Neuronal stem cell (in vitro differentiated cells): ENCODE results near the gene RSPH1.
A peak's percentile ranks its signal among the peaks of the same experiment; 100 is the strongest.

Experiments
- DNase-seq: peaks from one replicate; pipeline ENCODE4 v3.0.0-alpha.2; 2013; ENCODE audit warnings: low spot score
- H2AFZ ChIP-seq: one replicate; pipeline ENCODE4 v1.6.1; 2013; ENCODE audit warnings: mild to moderate bottlenecking, low read length, inconsistent platforms
- H2AK5ac ChIP-seq: 2 replicates; pipeline ENCODE4 v1.6.1; 2013; ENCODE audit warnings: low read depth, mild to moderate bottlenecking, inconsistent platforms, low read length, moderate library complexity, mixed read lengths
- H2BK120ac ChIP-seq: 2 replicates; pipeline ENCODE4 v1.6.1; 2013; ENCODE audit warnings: low read depth, mild to moderate bottlenecking, inconsistent platforms, low read length, moderate library complexity, mixed read lengths
- H2BK12ac ChIP-seq: one replicate; pipeline ENCODE4 v1.6.1; 2013; ENCODE audit warnings: low read length, inconsistent platforms
- H2BK15ac ChIP-seq: 2 replicates; pipeline ENCODE4 v1.6.1; 2013; ENCODE audit warnings: mild to moderate bottlenecking, low read length, inconsistent platforms, mixed read lengths
- H2BK5ac ChIP-seq: one replicate; pipeline ENCODE4 v1.6.1; 2013; ENCODE audit warnings: inconsistent platforms, mild to moderate bottlenecking, low read length, moderate library complexity
- H3K14ac ChIP-seq: one replicate; pipeline ENCODE4 v1.6.1; 2013; ENCODE audit warnings: low read length, inconsistent platforms
- H3K18ac ChIP-seq: 2 replicates; pipeline ENCODE4 v1.6.1; 2013; ENCODE audit warnings: low read length, inconsistent platforms
- H3K23ac ChIP-seq: 2 replicates; pipeline ENCODE4 v1.6.1; 2013; ENCODE audit warnings: low read depth, mild to moderate bottlenecking, mixed read lengths, low read length, inconsistent platforms; ENCODE audit not compliant: poor library complexity
- H3K27ac ChIP-seq: replicated peaks from 3 replicates; pipeline ENCODE4 v1.5.1; 2013; ENCODE audit warnings: low read length, inconsistent platforms
- H3K27me3 ChIP-seq, 3 experiments: 2 replicates each; pipeline ENCODE4 v1.6.1; 2013; ENCODE audit warnings: low read length in 3 of 3, mild to moderate bottlenecking in 2 of 3, inconsistent platforms in 1 of 3, low read depth in 1 of 3, mixed read lengths in 1 of 3, moderate library complexity in 1 of 3; ENCODE audit not compliant: control insufficient read depth in 3 of 3, insufficient read depth in 3 of 3
- H3K36me3 ChIP-seq, 2 donors: replicated peaks in 1 of 2; 2 replicates each; pipeline ENCODE4 v1.6.1; 2013; ENCODE audit warnings: low read length in 2 of 2; ENCODE audit not compliant: control insufficient read depth in 2 of 2, insufficient read depth in 2 of 2
- H3K4ac ChIP-seq: 2 replicates; pipeline ENCODE4 v1.6.1; 2013; ENCODE audit warnings: inconsistent platforms, mild to moderate bottlenecking, low read length, moderate library complexity
- H3K4me1 ChIP-seq, 2 donors: 1 replicate in 1 of 2; 2 replicates in 1 of 2; pipeline ENCODE4 v1.6.1; 2013; ENCODE audit warnings: low read length in 2 of 2, low read depth in 1 of 2; ENCODE audit not compliant: control insufficient read depth in 2 of 2, insufficient read depth in 1 of 2
- H3K4me2 ChIP-seq: one replicate; pipeline ENCODE4 v1.6.1; 2013; ENCODE audit warnings: mild to moderate bottlenecking, low read length, inconsistent platforms; ENCODE audit not compliant: insufficient read depth, poor library complexity, severe bottlenecking
- H3K4me3 ChIP-seq, 2 donors: 2 replicates each; pipeline ENCODE4 v1.5.1; 2013; ENCODE audit warnings: low read length in 2 of 2, mild to moderate bottlenecking in 2 of 2, inconsistent platforms in 1 of 2, moderate library complexity in 1 of 2
- H3K79me1 ChIP-seq: one replicate; pipeline ENCODE4 v1.6.1; 2013; ENCODE audit warnings: low read depth, mild to moderate bottlenecking, inconsistent platforms, low read length, moderate library complexity
- H3K9ac ChIP-seq: one replicate; pipeline ENCODE4 v1.6.1; 2013; ENCODE audit warnings: mild to moderate bottlenecking, low read depth, low read length, inconsistent platforms; ENCODE audit not compliant: poor library complexity
- H3K9me3 ChIP-seq, 2 donors: replicated peaks in 1 of 2; 2 replicates each; pipeline versions ENCODE3 to v1.6.1; 2013; ENCODE audit warnings: low read length in 2 of 2, mild to moderate bottlenecking in 2 of 2, inconsistent platforms in 1 of 2, low read depth in 1 of 2, mixed read lengths in 1 of 2, moderate library complexity in 1 of 2; ENCODE audit not compliant: control insufficient read depth in 2 of 2, insufficient read depth in 1 of 2
- H4K8ac ChIP-seq: one replicate; pipeline ENCODE4 v1.6.1; 2013; ENCODE audit warnings: low read depth, mild to moderate bottlenecking, inconsistent platforms, low read length, moderate library complexity
- H4K91ac ChIP-seq: one replicate; pipeline ENCODE4 v1.6.1; 2013; ENCODE audit warnings: low read length, low read depth, mild to moderate bottlenecking, inconsistent platforms; ENCODE audit not compliant: poor library complexity
- WGBS, 2 donors: extraction: QIAGEN DNeasy Blood & Tissue Kit; methylation state at CpG; one replicate each; pipeline ENCODE4 v1.1.7; 2013; ENCODE audit warnings: missing lambda C conversion rate in 2 of 2, mixed read lengths in 1 of 2; ENCODE audit not compliant: insufficient read length in 2 of 2, insufficient replicate concordance in 1 of 2; ENCODE audit errors: extremely low coverage in 2 of 2; 5-methylcytosine and 5-hydroxymethylcytosine counted together

Gene RSPH1

DNA sequence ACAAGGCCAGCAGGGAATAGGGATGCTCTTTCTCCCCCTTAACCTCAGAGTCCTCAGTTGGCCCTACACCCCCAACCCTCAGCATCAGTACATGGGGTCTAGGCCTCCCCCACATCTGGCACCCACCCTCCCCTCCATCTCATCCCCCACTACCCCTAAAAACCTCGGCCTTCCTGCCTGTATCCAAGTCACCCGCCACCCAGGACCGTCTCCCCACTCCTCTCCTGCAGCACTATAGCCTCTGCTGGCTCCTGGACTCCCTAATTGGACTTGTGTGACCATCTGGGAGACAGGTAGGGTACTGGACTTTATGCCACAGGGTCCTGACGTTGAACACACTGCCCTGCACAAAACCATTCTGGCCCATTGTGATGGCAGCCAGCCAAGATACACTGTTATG, 6.0 kb downstream of the RSPH1 start:
- no CpG with 5 or more reads among the region's 4 CpGs for WGBS, 2 donors
- Histone ChIP-seq H2AK5ac (no peak overlapping the region), H2BK120ac (no peak overlapping the region), H2AFZ (no peak overlapping the region), H3K27ac (no peak overlapping the region), H4K91ac (no peak overlapping the region), H2BK5ac (no peak overlapping the region), H3K27me3 (peaks cover 0 to 19% (median 0%) of the 10 kb centered on the region in 3 experiments), H3K4me1 (no peaks in the 10 kb centered on the region), H4K8ac (no peak overlapping the region), H2BK15ac (no peak overlapping the region), H3K4ac (no peak overlapping the region), H3K79me1 (no peaks in the 10 kb centered on the region), H3K4me3 (no peak overlapping the region), H3K14ac (no peak overlapping the region), H3K9ac (no peak overlapping the region), H3K23ac (no peak overlapping the region), H3K36me3 (no peaks in the 10 kb centered on the region), H3K9me3 (no peaks in the 10 kb centered on the region), H3K4me2 (no peak overlapping the region), H2BK12ac (no peak overlapping the region), H3K18ac (no peak overlapping the region)
- DNase-seq: no peak

DNA sequence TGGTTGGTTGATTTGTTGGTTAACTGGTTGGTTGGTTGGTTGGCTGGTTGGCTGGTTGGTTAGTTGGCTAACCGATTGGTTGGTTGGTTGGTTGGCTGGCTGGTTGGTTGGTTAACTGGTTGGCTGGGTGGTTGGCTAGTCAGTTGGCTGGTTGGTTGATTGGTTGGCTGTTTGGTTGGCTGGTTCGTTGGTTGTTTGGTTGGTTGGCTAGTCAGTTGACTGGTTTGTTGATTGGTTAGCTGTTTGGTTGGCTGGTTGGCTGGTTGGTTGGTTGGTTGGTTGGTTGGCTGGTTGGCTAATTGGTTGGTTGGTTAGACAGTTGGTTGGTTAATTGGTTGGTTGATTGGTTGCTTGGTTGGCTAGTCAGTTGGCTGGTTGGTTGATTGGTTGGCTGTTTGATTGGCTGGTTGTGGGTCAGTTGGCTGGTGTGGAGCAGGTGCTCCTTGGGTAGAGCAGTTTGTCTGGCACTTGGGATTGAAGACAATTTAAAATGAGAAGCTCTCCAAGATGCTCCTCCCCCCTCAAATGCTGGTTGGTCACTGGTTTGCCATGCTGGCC, 6.9 kb downstream of the RSPH1 start:
- Histone ChIP-seq H3K4me2 (no peak overlapping the region), H2BK15ac (no peak overlapping the region), H3K4ac (no peak overlapping the region), H2BK5ac (no peak overlapping the region), H2BK120ac (no peak overlapping the region), H3K18ac (no peak overlapping the region), H2AFZ (no peak overlapping the region), H3K23ac (peak overlapping the region; percentile 20), H3K4me1 (no peaks in the 10 kb centered on the region), H3K27ac (no peak overlapping the region), H3K14ac (no peak overlapping the region), H2BK12ac (no peak overlapping the region), H3K9me3 (no peaks in the 10 kb centered on the region), H2AK5ac (no peak overlapping the region), H4K8ac (no peak overlapping the region), H3K36me3 (no peaks in the 10 kb centered on the region), H3K79me1 (no peaks in the 10 kb centered on the region), H4K91ac (no peak overlapping the region), H3K4me3 (no peak overlapping the region), H3K27me3 (peaks cover 0 to 20% (median 0%) of the 10 kb centered on the region in 3 experiments), H3K9ac (no peak overlapping the region)
- no CpG with 5 or more reads among the region's 2 CpGs for WGBS, 2 donors
- no peak for DNase-seq

DNA sequence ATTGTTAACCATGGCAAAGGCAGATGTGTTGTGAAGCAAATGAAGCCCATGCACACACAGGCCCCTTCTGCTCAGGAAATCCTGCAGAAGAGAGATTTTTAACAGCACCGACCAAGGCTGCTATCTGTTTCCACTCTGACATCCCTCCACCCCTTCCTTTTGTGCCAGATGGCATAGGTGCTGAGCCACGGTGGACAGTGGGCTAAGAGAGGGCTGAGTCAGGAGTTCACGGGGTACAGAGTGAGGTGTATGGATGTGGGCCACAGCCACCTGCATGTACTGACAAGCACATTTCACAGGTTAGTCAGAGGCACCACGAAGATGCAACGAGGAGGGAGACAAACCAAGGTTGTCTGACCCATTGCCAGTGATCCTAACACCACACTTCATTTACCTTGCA, 9.5 kb downstream of the RSPH1 start:
- Histone ChIP-seq H2BK15ac (no peak overlapping the region), H3K4ac (no peak overlapping the region), H3K18ac (no peak overlapping the region), H3K4me1 (no peaks in the 10 kb centered on the region), H3K4me3 (no peak overlapping the region), H3K27me3 (peaks cover 0 to 26% (median 0%) of the 10 kb centered on the region in 3 experiments), H2AFZ (no peak overlapping the region), H3K36me3 (no peaks in the 10 kb centered on the region), H3K9me3 (no peaks in the 10 kb centered on the region), H2BK120ac (no peak overlapping the region), H3K14ac (no peak overlapping the region), H3K9ac (no peak overlapping the region), H2AK5ac (no peak overlapping the region), H4K8ac (peak overlapping the region; percentile 6), H4K91ac (no peak overlapping the region), H2BK5ac (no peak overlapping the region), H3K23ac (no peak overlapping the region), H3K4me2 (no peak overlapping the region), H3K79me1 (no peaks in the 10 kb centered on the region), H2BK12ac (no peak overlapping the region), H3K27ac (no peak overlapping the region)
- no peak for DNase-seq
- WGBS, 2 donors: no CpG with 5 or more reads among the region's 5 CpGs

DNA sequence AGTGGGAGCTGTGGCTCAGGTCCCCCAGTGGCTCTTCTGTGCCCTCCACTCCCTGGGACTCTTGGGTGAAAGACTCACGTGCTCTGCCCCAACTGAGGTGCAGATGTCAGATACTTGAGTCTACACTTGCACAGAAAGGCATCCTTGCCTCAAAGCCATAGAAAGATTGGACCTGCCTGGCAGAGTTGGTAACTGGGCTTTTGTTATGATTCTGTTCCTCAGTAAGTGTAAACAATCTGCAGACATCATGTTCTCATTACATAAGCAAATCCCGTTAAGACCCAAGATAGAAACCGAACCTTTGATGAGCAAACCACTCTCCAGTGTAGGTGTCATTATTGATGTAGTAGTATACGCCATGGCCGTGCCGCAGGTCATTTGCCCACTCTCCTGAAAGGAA, 10.0 kb downstream of the RSPH1 start:
- Histone ChIP-seq H3K4me3 (no peak overlapping the region), H3K9me3 (no peaks in the 10 kb centered on the region), H3K4me2 (no peak overlapping the region), H2AFZ (no peak overlapping the region), H4K8ac (no peak overlapping the region), H3K14ac (peak overlapping the region; percentile 94), H2BK15ac (no peak overlapping the region), H2BK12ac (no peak overlapping the region), H3K27ac (no peak overlapping the region), H3K36me3 (no peaks in the 10 kb centered on the region), H3K18ac (peak overlapping the region; percentile 18), H2AK5ac (peak overlapping the region; percentile 26), H3K4me1 (no peaks in the 10 kb centered on the region), H4K91ac (no peak overlapping the region), H3K27me3 (peaks cover 0 to 26% (median 0%) of the 10 kb centered on the region in 3 experiments), H3K4ac (no peak overlapping the region), H2BK5ac (no peak overlapping the region), H3K79me1 (no peaks in the 10 kb centered on the region), H3K9ac (no peak overlapping the region), H3K23ac (peak overlapping the region; percentile 10), H2BK120ac (no peak overlapping the region)
- DNase-seq: no peak
- WGBS, 2 donors: no CpG with 5 or more reads among the region's 6 CpGs
